ENCODE results near the gene BTG2.

BTG2 gene

GRCh38 chr1:203346060-203346768 is 40.9 kb downstream of the BTG2 start:
- peaks cover 0 to 88% (median 75%) of the 10 kb centered on the region in 4 donors for H3K4me1 ChIP-seq
- no peaks in the 10 kb centered on the region for H3K9me3 ChIP-seq
- peaks cover 11 to 22% (median 20%) of the 10 kb centered on the region in 3 donors for H3K36me3 ChIP-seq
- no peak for DNase-seq
- peak in 1 of 2 experiments; percentile 8 for TF ChIP-seq CTCF (IDR thresholded peaks at IDR 0.05)
- H3K27me3 ChIP-seq, result no peaks in the 10 kb centered on the region
- intact Hi-C loops (cut with DNase I; ENCODE audit: low total_unique reads), result loop anchor here (10.0 kb wide), 1 partner anchor 359 kb away; no protein-coding TSS in a partner anchor
- peak overlapping the region; percentile 73 to 90 for H3K27ac ChIP-seq
- no peak overlapping the region for H3K4me3 ChIP-seq

GRCh38 chr1:203346769-203347102 is 41.4 kb downstream of the BTG2 start:
- peaks cover 0 to 93% (median 74%) of the 10 kb centered on the region in 4 donors for H3K4me1 ChIP-seq
- H3K4me3 ChIP-seq, result no peak overlapping the region
- no peak for DNase-seq
- no peaks in the 10 kb centered on the region for H3K9me3 ChIP-seq
- H3K27me3 ChIP-seq, result no peaks in the 10 kb centered on the region
- peaks cover 6 to 17% (median 15%) of the 10 kb centered on the region in 3 donors for H3K36me3 ChIP-seq
- intact Hi-C loops (cut with DNase I; ENCODE audit: low total_unique reads), result loop anchor here (10.0 kb wide), 1 partner anchor 358 kb away; no protein-coding TSS in a partner anchor
- H3K27ac ChIP-seq, result peak overlapping the region; percentile 73 to 90
- no peak for TF ChIP-seq CTCF (IDR thresholded peaks at IDR 0.05)

- intact Hi-C loops (cut with DNase I; ENCODE audit: low total_unique reads), result loop anchor here (10.0 kb wide), 1 partner anchor 356 kb away; no protein-coding TSS in a partner anchor
- Histone ChIP-seq H3K4me3 (peak overlapping the region; percentile 54 to 56), H3K27ac (peak overlapping the region; percentile 90), H3K27me3 (no peaks in the 10 kb centered on the region), H3K4me1 (peaks cover 0 to 78% (median 54%) of the 10 kb centered on the region in 4 donors), H3K9me3 (no peaks in the 10 kb centered on the region), H3K36me3 (peaks cover 6 to 17% (median 12%) of the 10 kb centered on the region in 3 donors)
- no peak for DNase-seq
- TF ChIP-seq CTCF (IDR thresholded peaks at IDR 0.05), result no peak
Observed at GRCh38 chr1:203349166-203349565, 43.8 kb downstream of the BTG2 start.

- Histone ChIP-seq H3K27ac (peak overlapping the region; percentile 90), H3K27me3 (no peaks in the 10 kb centered on the region), H3K4me3 (peak overlapping the region; percentile 54 to 56), H3K4me1 (peaks cover 0 to 77% (median 46%) of the 10 kb centered on the region in 4 donors), H3K36me3 (peaks cover 6 to 17% (median 12%) of the 10 kb centered on the region in 3 donors), H3K9me3 (no peaks in the 10 kb centered on the region)
- no peak for TF ChIP-seq CTCF (IDR thresholded peaks at IDR 0.05)
- no peak for DNase-seq
- intact Hi-C loops (cut with DNase I; ENCODE audit: low total_unique reads), result loop anchor here (10.0 kb wide), 1 partner anchor 355 kb away; no protein-coding TSS in a partner anchor
Observed at GRCh38 chr1:203349773-203350524, 44.6 kb downstream of the BTG2 start.

GRCh38 chr1:203351037-203351625 is 45.8 kb downstream of the BTG2 start, which contains the start of gene FMOD:
Gene FMOD, minus strand, starts transcription at chr1:203351122. Its CDS starts 2,852 bp downstream, at chr1:203348270.
- Histone ChIP-seq H3K4me3 (peak within 1 kb of the TSS; percentile 54 to 56), H3K36me3 (peaks cover 6 to 17% (median 12%) of the 10 kb centered on the region in 3 donors), H3K27me3 (no peaks in the 10 kb centered on the region), H3K27ac (peak within 1 kb of the TSS; percentile 90), H3K9me3 (no peaks in the 10 kb centered on the region), H3K4me1 (peaks cover 0 to 66% (median 37%) of the 10 kb centered on the region in 4 donors)
- DNase-seq, result peak; percentile 73 to 93
- intact Hi-C loops (cut with DNase I; ENCODE audit: low total_unique reads), result no loop called here
- no peak for TF ChIP-seq CTCF (IDR thresholded peaks at IDR 0.05)
